HG03439 (cell line): ENCODE measurements around the gene C1GALT1C1.
A peak's percentile ranks its signal among the peaks of the same experiment; 100 is the strongest.
"Not testable (repeated sequence)": the region's sequence is repeated elsewhere in the genome, so short reads cannot be mapped to it uniquely, and the experiment has no call there.

Experiments used
- ATAC-seq: cut with Tn5 transposase; IDR thresholded peaks from one replicate; pipeline ENCODE4 v1.9.1; 2021; ENCODE audit warnings: mild to moderate bottlenecking, moderate library complexity; ENCODE audit not compliant: unreplicated experiment

The C1GALT1C1 gene

GRCh38 chrX:120629667-120630537, at the start of gene C1GALT1C1:
Gene C1GALT1C1, minus strand, starts transcription at chrX:120630054. Its CDS starts 2,888 bp downstream, at chrX:120627166.
- ATAC-seq = peak; percentile 95

- no peak for ATAC-seq
These were observed 47.3 kb upstream of the C1GALT1C1 start for GRCh38 chrX:120677004-120677652.

GRCh38 chrX:120672841-120673530, 43.1 kb upstream of the C1GALT1C1 start:
- no peak for ATAC-seq

- ATAC-seq = no peak
These were observed 42.5 kb upstream of the C1GALT1C1 start for GRCh38 chrX:120672389-120672788.

GRCh38 chrX:120671963-120672362, 42.1 kb upstream of the C1GALT1C1 start:
- ATAC-seq = no peak

GRCh38 chrX:120668357-120668756, 38.5 kb upstream of the C1GALT1C1 start:
- no peak for ATAC-seq

- not testable (repeated sequence) for ATAC-seq
These were observed 34.7 kb upstream of the C1GALT1C1 start for GRCh38 chrX:120664535-120664934.

- ATAC-seq = no peak
These were observed 34.2 kb upstream of the C1GALT1C1 start for GRCh38 chrX:120664081-120664480.

- ATAC-seq = no peak
These were observed 32.8 kb upstream of the C1GALT1C1 start for GRCh38 chrX:120662662-120663061.

GRCh38 chrX:120660637-120661036, 30.8 kb upstream of the C1GALT1C1 start:
- no peak for ATAC-seq

- ATAC-seq = no peak
These were observed 23.1 kb upstream of the C1GALT1C1 start for GRCh38 chrX:120653000-120653399.

GRCh38 chrX:120652256-120652655, 22.4 kb upstream of the C1GALT1C1 start:
- not testable (repeated sequence) for ATAC-seq

GRCh38 chrX:120647127-120647526, 17.3 kb upstream of the C1GALT1C1 start:
- no peak for ATAC-seq

- ATAC-seq = no peak
These were observed 13.0 kb upstream of the C1GALT1C1 start for GRCh38 chrX:120642871-120643270.

- no peak for ATAC-seq
These were observed 8.8 kb upstream of the C1GALT1C1 start for GRCh38 chrX:120638619-120639018.

GRCh38 chrX:120625371-120625770, 4.5 kb downstream of the C1GALT1C1 start:
- no peak for ATAC-seq

- ATAC-seq = no peak
These were observed 11.7 kb downstream of the C1GALT1C1 start for GRCh38 chrX:120617996-120618630.

- no peak for ATAC-seq
These were observed 15.0 kb downstream of the C1GALT1C1 start for GRCh38 chrX:120614816-120615215.

- ATAC-seq = no peak
These were observed 17.8 kb downstream of the C1GALT1C1 start for GRCh38 chrX:120612086-120612485.

GRCh38 chrX:120604361-120604782, 25.5 kb downstream of the C1GALT1C1 start:
- peak; percentile 55 for ATAC-seq
